ENCODE results near the gene GPSM3.

Gene GPSM3

GRCh38 chr6:32153564-32154513, 38.6 kb downstream of the GPSM3 start, which contains the start of gene PPT2 (continued):
- TF ChIP-seq GLI2 (tag by site-specific recombination; IDR thresholded peaks at IDR 0.05; ENCODE audit: borderline replicate concordance, low read depth) (no peak), ZNF518A (tag by site-specific recombination; conservative IDR thresholded peaks at IDR 0.05; ENCODE audit: low read depth) (0 out of 2 replicates have a peak, but pooled peaks have one; percentile 28), GFI1B (tag by site-specific recombination; IDR thresholded peaks at IDR 0.05) (no peak), ZNF248 (tag by site-specific recombination; IDR thresholded peaks at IDR 0.05) (no peak), ZNF561 (tag by site-specific recombination; IDR thresholded peaks at IDR 0.05; ENCODE audit: borderline replicate concordance) (no peak; the same call in 1 of the 2 replicates), ZFP37 (tag by site-specific recombination; IDR thresholded peaks at IDR 0.05) (no peak), ZBTB48 (tag by site-specific recombination; IDR thresholded peaks at IDR 0.05) (peak; percentile 19; the same call in 1 of the 2 replicates), ZNF830 (tag by site-specific recombination; IDR thresholded peaks at IDR 0.05; ENCODE audit: low read depth) (no peak), ZNF585B (tag by site-specific recombination; IDR thresholded peaks at IDR 0.05) (no peak), ZNF324 (tag by site-specific recombination; IDR thresholded peaks at IDR 0.05) (peak; percentile 50; the same call in 1 of the 2 replicates), ZNF354C (tag by site-specific recombination; IDR thresholded peaks at IDR 0.05; ENCODE audit: borderline replicate concordance, low read depth) (no peak), ZFP3 (tag by site-specific recombination; IDR thresholded peaks at IDR 0.05; ENCODE audit: low read depth) (no peak), TCF7L2 (IDR thresholded peaks at IDR 0.05; ENCODE audit: borderline replicate concordance, low read depth, low read length) (no peak), ZNF202 (tag by site-specific recombination; IDR thresholded peaks at IDR 0.05; ENCODE audit: borderline replicate concordance) (no peak), ZNF175 (tag by site-specific recombination; IDR thresholded peaks at IDR 0.05) (no peak), ZNF621 (tag by site-specific recombination; IDR thresholded peaks at IDR 0.05) (no peak), ZNF529 (tag by site-specific recombination; IDR thresholded peaks at IDR 0.05; ENCODE audit: insufficient replicate concordance) (no peak), ZNF114 (tag by site-specific recombination; IDR thresholded peaks at IDR 0.05) (no peak), ZBTB7A (tag by site-specific recombination; IDR thresholded peaks at IDR 0.05; ENCODE audit: low read depth) (peak; percentile 46; the same call in 1 of the 2 replicates), ZIC2 (tag by site-specific recombination; IDR thresholded peaks at IDR 0.05) (no peak), PBX3 (CRISPR knock-in tag; IDR thresholded peaks at IDR 0.05) (no peak), ZNF791 (tag by site-specific recombination; IDR thresholded peaks at IDR 0.05) (no peak), ZNF747 (tag by site-specific recombination; IDR thresholded peaks at IDR 0.05) (no peak), ZBTB1 (tag by site-specific recombination; IDR thresholded peaks at IDR 0.05) (no peak), ZNF169 (tag by site-specific recombination; IDR thresholded peaks at IDR 0.05) (no peak), ZNF704 (tag by site-specific recombination; IDR thresholded peaks at IDR 0.05) (no peak), ZNF530 (tag by site-specific recombination; IDR thresholded peaks at IDR 0.05; ENCODE audit: low read depth) (no peak)
- TF ChIP-seq, protein P1, sequence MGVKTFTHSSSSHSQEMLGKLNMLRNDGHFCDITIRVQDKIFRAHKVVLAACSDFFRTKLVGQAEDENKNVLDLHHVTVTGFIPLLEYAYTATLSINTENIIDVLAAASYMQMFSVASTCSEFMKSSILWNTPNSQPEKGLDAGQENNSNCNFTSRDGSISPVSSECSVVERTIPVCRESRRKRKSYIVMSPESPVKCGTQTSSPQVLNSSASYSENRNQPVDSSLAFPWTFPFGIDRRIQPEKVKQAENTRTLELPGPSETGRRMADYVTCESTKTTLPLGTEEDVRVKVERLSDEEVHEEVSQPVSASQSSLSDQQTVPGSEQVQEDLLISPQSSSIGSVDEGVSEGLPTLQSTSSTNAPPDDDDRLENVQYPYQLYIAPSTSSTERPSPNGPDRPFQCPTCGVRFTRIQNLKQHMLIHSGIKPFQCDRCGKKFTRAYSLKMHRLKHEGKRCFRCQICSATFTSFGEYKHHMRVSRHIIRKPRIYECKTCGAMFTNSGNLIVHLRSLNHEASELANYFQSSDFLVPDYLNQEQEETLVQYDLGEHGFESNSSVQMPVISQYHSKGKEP (tag by site-specific recombination; IDR thresholded peaks at IDR 0.05), result no peak
- TF ChIP-seq, protein P2, sequence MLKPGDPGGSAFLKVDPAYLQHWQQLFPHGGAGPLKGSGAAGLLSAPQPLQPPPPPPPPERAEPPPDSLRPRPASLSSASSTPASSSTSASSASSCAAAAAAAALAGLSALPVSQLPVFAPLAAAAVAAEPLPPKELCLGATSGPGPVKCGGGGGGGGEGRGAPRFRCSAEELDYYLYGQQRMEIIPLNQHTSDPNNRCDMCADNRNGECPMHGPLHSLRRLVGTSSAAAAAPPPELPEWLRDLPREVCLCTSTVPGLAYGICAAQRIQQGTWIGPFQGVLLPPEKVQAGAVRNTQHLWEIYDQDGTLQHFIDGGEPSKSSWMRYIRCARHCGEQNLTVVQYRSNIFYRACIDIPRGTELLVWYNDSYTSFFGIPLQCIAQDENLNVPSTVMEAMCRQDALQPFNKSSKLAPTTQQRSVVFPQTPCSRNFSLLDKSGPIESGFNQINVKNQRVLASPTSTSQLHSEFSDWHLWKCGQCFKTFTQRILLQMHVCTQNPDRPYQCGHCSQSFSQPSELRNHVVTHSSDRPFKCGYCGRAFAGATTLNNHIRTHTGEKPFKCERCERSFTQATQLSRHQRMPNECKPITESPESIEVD (tag by site-specific recombination; IDR thresholded peaks at IDR 0.05), result no peak
